Measurements from ENCODE around the gene ZFAND3.

ZFAND3 gene

GRCh38 chr6:37826993-37827392, 7.5 kb downstream of the ZFAND3 start:
- no peak for TF ChIP-seq CTCF (IDR thresholded peaks at IDR 0.05; ENCODE audit: borderline replicate concordance, insufficient read depth, low read depth, low read length)
- H3K4me3 ChIP-seq (ENCODE audit: low read depth, low read length), result no peak overlapping the region

- H3K4me3 ChIP-seq (ENCODE audit: low read depth, low read length), result no peak overlapping the region
- no peak for TF ChIP-seq CTCF (IDR thresholded peaks at IDR 0.05; ENCODE audit: borderline replicate concordance, insufficient read depth, low read depth, low read length)
These were observed 8.2 kb downstream of the ZFAND3 start for GRCh38 chr6:37827603-37828265.

GRCh38 chr6:37830225-37830624, 10.7 kb downstream of the ZFAND3 start:
- H3K4me3 ChIP-seq (ENCODE audit: low read depth, low read length), result no peak overlapping the region
- TF ChIP-seq CTCF (IDR thresholded peaks at IDR 0.05; ENCODE audit: borderline replicate concordance, insufficient read depth, low read depth, low read length), result no peak

GRCh38 chr6:37831457-37831856, 11.9 kb downstream of the ZFAND3 start:
- no peak for TF ChIP-seq CTCF (IDR thresholded peaks at IDR 0.05; ENCODE audit: borderline replicate concordance, insufficient read depth, low read depth, low read length)
- H3K4me3 ChIP-seq (ENCODE audit: low read depth, low read length), result no peak overlapping the region

- TF ChIP-seq CTCF (IDR thresholded peaks at IDR 0.05; ENCODE audit: borderline replicate concordance, insufficient read depth, low read depth, low read length), result no peak
- no peak overlapping the region for H3K4me3 ChIP-seq (ENCODE audit: low read depth, low read length)
These were observed 16.4 kb downstream of the ZFAND3 start for GRCh38 chr6:37835923-37836322.

- no peak overlapping the region for H3K4me3 ChIP-seq (ENCODE audit: low read depth, low read length)
- TF ChIP-seq CTCF (IDR thresholded peaks at IDR 0.05; ENCODE audit: borderline replicate concordance, insufficient read depth, low read depth, low read length), result no peak
These were observed 18.8 kb downstream of the ZFAND3 start for GRCh38 chr6:37838219-37838921.
